Measurements from ENCODE around the gene LMAN2. TPM values are rescaled to one million over a fixed set of nuclear protein-coding genes. Genes with fewer than 3 reads are reported as not detected.

Gene LMAN2
- polyA plus RNA-seq, 1 donor (not counting 4 experiments of a cell fraction or from before 2014, with no cell fraction given), result 105 TPM

- no peak for DNase-seq (ENCODE audit: low read depth, low spot score)
- Histone ChIP-seq H3K27ac (ENCODE audit: control insufficient read depth, insufficient read depth, low read length) (no peak overlapping the region), H3K36me3 (ENCODE audit: control insufficient read depth in 2 of 2, extremely low read depth in 1 of 2, insufficient read depth in 2 of 2, low read length in 2 of 2) (peaks cover 29 to 33% of the 10 kb centered on the region in 2 experiments), H3K79me2 (ENCODE audit: control insufficient read depth, insufficient read depth, low read length) (no peaks in the 10 kb centered on the region), H4K20me1 (ENCODE audit: control insufficient read depth, extremely low read depth, insufficient read depth, low read length) (no peaks in the 10 kb centered on the region), H3K4me3 (ENCODE audit: control insufficient read depth in 2 of 3, extremely low read depth in 1 of 3, insufficient read depth in 2 of 3, low read depth in 1 of 3, low read length in 3 of 3) (no peak overlapping the region), H3K9ac (ENCODE audit: control insufficient read depth, extremely low read depth, insufficient read depth, low read length) (no peak overlapping the region), H3K27me3 (ENCODE audit: control insufficient read depth, extremely low read depth, insufficient read depth, low read length) (no peaks in the 10 kb centered on the region), H3K9me3 (ENCODE audit: control insufficient read depth, low read depth, low read length) (no peaks in the 10 kb centered on the region), H3K4me1 (ENCODE audit: control insufficient read depth, extremely low read depth, insufficient read depth, low read length) (no peaks in the 10 kb centered on the region), H3K9me1 (ENCODE audit: control insufficient read depth, extremely low read depth, insufficient read depth, low read length) (no peaks in the 10 kb centered on the region), H3K4me2 (ENCODE audit: control insufficient read depth, extremely low read depth, insufficient read depth, low read depth, low read length) (no peak overlapping the region), H2AFZ (ENCODE audit: control insufficient read depth, low read length) (no peak overlapping the region)
- no peak for FAIRE-seq
- no peak for TF ChIP-seq CTCF (optimal IDR thresholded peaks at IDR 0.05 in 1 of 3, IDR thresholded peaks at IDR 0.05 in 1 of 3, conservative IDR thresholded peaks at IDR 0.05 in 1 of 3; ENCODE audit: extremely low read depth in 1 of 3, insufficient read depth in 2 of 3, low read length in 3 of 3)
- TF ChIP-seq EZH2 (IDR thresholded peaks at IDR 0.05; ENCODE audit: low read length), result no peak
- dilution Hi-C loops (cut with MboI; ENCODE audit: extremely low pct_ligation_motif_present, low sequenced_read_pairs), result no loop called here
These were observed 57.5 kb downstream of the LMAN2 start for GRCh38 chr5:177293819-177294581.

GRCh38 chr5:177291735-177292134 is 59.7 kb downstream of the LMAN2 start:
- Histone ChIP-seq H3K4me3 (ENCODE audit: control insufficient read depth in 2 of 3, extremely low read depth in 1 of 3, insufficient read depth in 2 of 3, low read depth in 1 of 3, low read length in 3 of 3) (no peak overlapping the region), H3K27ac (ENCODE audit: control insufficient read depth, insufficient read depth, low read length) (no peak overlapping the region), H3K9me1 (ENCODE audit: control insufficient read depth, extremely low read depth, insufficient read depth, low read length) (no peaks in the 10 kb centered on the region), H2AFZ (ENCODE audit: control insufficient read depth, low read length) (no peak overlapping the region), H3K36me3 (ENCODE audit: control insufficient read depth in 2 of 2, extremely low read depth in 1 of 2, insufficient read depth in 2 of 2, low read length in 2 of 2) (peaks cover 22 to 35% of the 10 kb centered on the region in 2 experiments), H3K27me3 (ENCODE audit: control insufficient read depth, extremely low read depth, insufficient read depth, low read length) (no peaks in the 10 kb centered on the region), H3K4me2 (ENCODE audit: control insufficient read depth, extremely low read depth, insufficient read depth, low read depth, low read length) (no peak overlapping the region), H3K9ac (ENCODE audit: control insufficient read depth, extremely low read depth, insufficient read depth, low read length) (no peak overlapping the region), H4K20me1 (ENCODE audit: control insufficient read depth, extremely low read depth, insufficient read depth, low read length) (no peaks in the 10 kb centered on the region), H3K9me3 (ENCODE audit: control insufficient read depth, low read depth, low read length) (no peaks in the 10 kb centered on the region), H3K4me1 (ENCODE audit: control insufficient read depth, extremely low read depth, insufficient read depth, low read length) (no peaks in the 10 kb centered on the region), H3K79me2 (ENCODE audit: control insufficient read depth, insufficient read depth, low read length) (no peaks in the 10 kb centered on the region)
- DNase-seq (ENCODE audit: low read depth, low spot score), result no peak
- no peak for FAIRE-seq
- dilution Hi-C loops (cut with MboI; ENCODE audit: extremely low pct_ligation_motif_present, low sequenced_read_pairs), result no loop called here
- TF ChIP-seq CTCF (optimal IDR thresholded peaks at IDR 0.05 in 1 of 3, IDR thresholded peaks at IDR 0.05 in 1 of 3, conservative IDR thresholded peaks at IDR 0.05 in 1 of 3; ENCODE audit: extremely low read depth in 1 of 3, insufficient read depth in 2 of 3, low read length in 3 of 3) (no peak), EZH2 (IDR thresholded peaks at IDR 0.05; ENCODE audit: low read length) (no peak)
